GM18520 (cell line): ENCODE results near the gene DBN1.

Experiments used
- ATAC-seq: cut with Tn5 transposase; IDR thresholded peaks from one replicate; pipeline ENCODE4 v1.9.1; 2021; ENCODE audit not compliant: unreplicated experiment

Gene DBN1

DNA sequence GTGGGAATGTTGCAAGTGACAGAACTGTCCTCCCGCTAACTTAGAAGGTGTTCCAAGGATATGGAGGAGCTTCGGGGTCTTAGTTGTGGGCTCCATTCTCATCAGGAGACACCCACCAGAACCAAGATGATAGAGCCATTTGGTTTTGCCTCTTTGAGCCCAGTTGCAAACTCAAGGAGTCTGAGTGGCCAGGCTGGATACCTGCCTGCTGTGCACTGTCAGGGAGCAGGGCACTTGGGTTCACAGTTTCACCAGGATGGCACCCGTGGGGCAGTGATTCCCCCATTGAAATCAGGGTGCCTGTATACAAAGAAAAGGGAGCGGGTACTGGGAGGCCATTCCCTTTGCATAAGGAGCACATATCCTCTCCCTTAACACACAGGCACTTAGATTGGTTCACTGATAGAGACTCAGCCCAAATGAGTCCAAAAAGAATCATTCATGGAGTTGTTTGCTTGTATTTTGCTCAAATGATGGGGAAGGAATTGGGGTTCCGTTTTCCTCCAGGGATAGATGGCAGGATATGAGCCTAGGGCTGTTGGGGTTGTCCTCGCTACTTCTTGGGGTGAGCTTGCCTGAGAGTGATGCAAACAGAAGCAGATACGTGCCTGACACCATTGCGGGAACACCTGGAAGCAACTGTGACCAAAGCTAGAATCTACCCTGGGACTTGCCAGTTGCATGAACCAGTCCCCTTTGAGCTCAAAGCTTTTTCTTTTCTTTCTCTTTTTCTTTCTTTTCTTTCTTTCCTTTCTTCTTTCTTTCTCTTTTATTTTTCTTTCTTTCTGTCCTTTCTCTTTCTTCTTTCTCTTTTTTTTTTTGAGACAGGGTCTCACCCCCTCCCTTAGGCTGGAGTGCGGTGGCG is 28.1 kb downstream of the DBN1 start:
- ATAC-seq: no peak

DNA sequence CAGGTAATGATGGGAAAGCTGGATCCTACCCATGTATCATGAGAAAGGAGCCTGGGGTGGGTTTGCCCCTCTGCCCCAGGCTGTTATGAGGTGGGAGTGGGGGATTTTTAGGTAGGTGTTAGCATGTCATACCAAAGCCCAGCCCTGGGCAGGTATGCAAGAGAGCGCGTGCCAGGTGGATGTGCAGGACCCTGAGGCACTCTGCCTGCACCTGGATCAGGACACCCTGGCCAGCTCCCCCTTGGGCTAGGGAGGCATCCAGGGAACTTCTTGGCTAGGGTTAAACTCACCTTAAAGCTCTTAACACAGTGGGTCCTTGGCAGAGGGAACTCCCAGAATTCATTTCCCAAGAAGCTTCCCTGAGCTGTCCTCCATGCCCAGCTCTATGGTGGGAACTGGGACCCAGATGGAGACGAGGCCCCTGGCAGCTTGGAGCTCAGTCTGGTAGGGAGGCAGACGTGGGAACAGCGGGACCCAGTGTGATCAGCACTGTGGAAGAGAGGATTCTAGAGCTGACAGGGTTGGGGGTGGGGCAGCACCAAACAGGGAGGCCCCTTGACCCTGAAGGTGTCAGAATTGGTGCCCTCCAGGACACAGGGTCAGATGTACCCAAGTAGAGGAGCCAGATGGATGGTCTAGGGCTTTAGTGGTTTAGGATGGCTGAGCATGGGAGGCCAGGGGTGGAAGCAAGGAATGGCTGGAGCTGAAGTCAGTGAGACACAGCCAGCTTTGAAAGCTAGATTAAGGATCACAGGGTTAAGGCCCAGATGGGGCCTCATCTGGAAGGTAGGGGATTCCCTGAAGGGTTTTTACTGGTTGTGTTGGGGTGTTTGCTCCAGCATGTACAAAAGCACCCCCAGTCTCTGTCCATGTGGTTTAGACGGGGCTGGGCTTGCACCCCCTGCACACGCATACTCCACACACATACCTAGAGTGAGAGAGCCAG is 29.1 kb downstream of the DBN1 start:
- ATAC-seq: no peak

DNA sequence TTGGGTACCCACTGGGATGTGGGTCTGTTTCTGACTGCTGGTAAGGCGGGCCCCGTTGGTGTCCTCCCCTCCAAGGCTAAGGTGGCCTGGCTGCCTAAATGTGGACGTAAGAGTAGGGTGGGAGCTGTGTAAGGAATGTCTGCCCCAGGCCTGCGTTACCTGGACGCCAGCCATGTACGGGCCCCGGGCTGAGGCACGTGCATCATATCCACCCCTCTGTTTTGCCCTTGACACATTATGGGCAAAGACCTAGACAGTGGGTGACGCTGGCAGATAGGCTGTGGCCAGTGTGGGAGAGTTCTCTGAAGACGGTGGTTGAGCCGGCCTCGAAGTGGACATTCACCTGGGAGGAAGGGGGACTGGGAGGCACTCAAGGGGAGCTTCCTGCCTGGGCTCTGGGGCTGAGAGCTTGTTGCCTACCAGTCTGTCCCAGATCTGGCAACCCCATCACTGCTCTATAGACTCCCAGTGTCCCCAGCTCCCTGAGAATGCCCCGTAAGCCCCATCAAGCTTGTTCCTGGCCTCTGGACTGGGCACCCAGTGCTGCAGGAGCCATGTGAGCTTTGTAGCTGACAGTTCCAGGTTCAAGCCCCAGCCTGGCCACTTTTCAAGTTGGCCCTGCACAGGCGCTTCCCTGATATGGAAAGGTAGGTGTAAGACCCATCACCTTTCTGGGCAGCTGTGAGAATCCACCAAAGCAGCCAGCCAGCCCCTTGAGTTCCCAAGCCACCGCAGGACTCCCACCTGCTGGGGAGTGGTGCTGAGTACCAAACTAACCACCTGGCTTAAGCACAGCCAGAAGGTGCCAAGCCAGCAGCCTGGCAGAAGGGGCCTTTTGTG is 30.1 kb downstream of the DBN1 start:
- no peak for ATAC-seq

DNA sequence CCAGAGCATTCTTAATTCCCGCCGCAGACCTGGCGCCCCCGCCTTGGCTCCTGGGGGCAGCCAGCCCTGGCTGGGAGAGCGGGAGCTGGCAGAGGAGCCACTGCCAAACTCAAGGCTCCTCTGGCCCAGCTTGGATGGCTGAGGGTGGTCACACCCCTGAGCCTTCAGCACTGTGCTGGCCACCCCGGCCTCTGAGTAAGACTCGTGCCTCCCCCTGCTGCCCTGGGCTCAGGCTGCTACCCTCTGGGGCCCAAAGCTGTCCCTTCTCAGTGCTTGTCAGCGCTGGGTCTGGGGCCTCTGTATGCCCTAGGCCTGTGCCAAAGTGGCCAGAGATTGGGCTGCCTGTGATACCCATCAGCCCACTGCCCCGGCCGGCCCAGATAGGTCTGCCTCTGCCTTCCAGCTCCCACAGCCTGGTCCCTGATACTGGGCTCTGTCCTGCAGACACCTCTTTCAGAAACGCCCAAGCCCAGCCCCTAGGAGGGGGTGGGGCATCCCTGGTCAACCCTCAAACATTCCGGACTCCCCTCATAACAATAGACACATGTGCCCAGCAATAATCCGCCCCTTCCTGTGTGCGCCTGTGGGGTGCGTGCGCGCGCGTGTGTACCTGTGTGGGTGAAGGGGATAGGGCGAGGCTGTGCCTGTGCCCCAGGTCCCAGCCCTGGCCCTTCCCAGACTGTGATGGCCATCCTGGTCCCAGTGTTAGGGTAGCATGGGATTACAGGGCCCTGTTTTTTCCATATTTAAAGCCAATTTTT is 31.2 kb downstream of the DBN1 start:
- no peak for ATAC-seq

DNA sequence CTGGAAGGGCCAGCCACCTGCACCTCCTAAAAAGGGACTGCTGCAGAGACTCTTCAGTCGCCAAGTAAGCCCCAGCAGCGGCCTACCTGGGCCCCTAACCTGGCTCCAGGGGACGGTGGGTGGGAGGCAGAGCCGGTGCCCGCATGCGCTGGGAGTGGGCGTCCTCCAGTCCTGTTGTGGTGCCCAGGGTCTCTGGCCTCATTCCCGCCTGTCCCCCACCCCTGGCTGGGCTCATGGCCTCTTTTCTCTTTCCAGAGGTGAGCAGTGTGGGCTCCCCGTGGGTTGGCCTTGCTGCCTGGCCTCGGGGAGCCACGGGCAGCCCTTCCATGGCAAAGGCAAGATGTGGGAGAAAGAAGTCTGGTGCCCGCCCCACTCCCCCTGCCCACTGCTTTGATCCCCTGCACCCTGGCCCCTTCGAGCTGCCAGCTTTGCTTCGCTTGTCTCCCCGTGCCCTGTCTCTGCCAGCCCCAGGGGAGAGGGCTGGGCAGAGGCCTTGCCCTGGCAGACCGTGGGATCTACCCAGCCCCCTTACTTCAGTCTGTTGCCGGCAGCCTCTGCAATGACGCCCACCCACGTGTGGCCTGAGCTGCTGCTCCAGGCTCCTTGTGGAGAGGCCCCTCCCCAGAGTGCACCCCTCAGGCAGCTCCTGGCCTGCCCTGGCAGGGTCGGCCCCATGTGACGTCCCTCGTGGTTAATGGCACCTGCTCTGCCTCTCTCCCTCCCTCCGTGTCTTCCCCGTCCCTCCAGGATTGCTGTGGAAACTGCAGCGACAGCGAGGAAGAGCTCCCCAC is 32.2 kb downstream of the DBN1 start:
- no peak for ATAC-seq

DNA sequence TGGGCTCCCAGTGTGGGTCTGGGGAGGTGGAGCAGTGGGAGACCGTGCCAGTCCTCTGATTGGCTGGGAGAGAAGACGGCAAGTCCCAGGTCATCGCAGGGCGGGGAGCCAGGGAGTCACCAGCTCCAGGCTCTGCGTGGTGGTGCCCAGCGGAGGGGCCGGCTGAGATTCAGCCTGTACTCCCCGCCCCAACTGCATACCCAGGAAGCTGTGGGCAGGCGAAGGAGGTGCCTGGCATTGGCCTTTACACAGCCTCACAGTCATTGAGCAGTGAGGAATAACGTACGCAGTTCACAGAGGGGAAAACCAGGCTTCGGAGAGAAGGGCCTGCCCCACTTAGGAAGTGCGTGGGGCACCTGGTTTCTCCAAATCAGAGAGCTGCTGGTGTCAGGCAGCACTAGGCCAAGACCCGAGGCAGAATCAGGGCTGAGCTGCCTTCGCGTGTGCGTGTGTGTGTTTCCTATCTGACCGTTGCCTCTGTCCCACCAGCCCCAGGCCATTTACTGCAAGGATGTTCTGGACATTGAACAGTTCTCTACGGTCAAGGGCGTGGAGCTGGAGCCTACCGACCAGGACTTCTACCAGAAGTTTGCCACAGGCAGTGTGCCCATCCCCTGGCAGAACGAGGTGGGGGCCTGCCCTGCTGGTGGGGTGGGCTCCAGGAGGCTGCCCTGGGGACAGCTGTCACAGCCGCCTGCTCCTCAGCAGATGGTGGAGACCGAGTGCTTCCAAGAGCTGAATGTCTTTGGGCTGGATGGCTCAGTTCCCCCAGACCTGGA is 33.0 kb downstream of the DBN1 start:
- no peak for ATAC-seq

DNA sequence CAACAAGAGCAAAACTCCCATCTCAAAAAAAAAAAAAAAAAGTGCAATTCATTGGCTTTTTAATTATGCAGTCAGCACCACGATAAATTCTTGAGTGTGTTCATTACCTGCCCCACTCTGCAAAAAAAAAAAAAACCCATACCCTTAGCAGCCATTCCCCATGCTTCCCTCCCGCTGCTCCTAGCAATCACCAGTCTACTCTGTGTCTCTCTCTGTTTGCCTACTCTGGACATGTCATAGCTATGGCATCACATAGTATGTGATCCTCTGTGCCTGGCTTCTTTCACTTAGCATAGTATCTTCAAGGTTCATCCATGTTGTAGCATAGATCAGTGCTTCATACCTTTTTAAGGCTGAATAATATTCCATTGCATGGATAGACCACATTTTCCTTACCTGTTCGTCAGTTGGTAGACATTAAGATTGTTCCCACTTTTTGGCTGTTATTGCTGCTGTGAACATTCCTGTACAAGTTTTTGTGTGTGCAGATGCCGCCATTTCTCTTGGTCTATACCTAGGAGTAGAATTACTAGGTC is 33.8 kb downstream of the DBN1 start:
- no peak for ATAC-seq

DNA sequence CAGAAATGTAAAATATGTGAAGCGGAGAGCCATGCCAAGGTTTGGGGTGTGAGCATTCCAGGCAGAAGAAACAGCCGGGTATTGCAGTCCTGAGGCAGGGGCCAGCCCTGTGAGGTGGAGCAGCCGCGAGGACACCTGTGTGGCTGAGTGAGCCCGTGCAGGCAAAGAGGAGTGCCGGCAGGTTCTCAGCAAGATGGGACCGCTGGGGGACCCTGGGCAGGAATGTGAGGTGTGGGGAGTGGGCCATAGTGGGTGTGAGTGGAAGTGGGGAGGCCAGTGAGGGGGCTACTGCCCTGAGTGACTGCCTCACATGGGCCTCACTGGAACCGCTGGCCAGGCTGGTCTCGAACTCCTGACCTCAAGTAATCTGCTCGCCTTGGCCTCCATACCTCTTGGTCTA is 35.0 kb downstream of the DBN1 start:
- no peak for ATAC-seq

DNA sequence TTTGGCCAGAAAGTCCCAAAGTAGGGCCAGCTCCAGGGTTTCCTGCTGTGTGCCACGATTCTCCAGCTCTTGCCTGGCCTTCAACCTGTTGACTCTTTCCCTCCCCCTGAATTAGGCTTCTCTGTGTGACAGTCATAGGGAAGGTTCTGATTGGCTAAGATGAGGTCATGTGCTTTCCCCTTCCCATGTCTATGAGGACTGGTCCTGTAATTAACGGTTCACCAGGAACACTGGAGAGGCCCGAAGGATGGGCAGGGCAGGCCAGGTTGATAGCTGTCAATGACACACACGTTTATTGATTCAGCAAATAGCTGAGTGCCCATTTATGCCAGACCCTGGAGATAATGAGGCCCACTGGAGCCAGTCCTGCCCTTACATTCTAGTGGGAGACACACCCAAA is 35.8 kb downstream of the DBN1 start:
- no peak for ATAC-seq

DNA sequence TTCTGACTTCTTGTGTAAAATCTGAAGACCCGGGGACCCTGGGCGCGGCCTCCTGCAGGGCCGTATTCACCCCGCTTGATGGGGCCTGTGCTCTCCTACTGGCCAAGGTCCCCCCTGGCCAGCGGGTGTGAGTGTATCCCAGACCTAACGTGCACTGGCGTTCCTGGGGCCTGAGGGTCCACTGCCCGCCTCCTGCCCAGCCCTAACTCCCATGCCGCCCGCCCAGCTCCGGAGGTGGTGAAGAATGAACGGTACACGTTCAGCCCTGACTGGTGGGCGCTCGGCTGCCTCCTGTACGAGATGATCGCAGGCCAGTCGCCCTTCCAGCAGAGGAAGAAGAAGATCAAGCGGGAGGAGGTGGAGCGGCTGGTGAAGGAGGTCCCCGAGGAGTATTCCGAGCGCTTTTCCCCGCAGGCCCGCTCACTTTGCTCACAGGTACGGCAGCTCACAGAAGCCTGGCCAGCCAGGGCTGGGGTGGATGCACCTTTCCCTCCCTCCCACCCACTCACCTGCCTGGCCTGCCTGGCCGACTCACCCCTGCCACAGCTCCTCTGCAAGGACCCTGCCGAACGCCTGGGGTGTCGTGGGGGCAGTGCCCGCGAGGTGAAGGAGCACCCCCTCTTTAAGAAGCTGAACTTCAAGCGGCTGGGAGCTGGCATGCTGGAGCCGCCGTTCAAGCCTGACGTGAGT is 37.4 kb downstream of the DBN1 start:
- no peak for ATAC-seq

DNA sequence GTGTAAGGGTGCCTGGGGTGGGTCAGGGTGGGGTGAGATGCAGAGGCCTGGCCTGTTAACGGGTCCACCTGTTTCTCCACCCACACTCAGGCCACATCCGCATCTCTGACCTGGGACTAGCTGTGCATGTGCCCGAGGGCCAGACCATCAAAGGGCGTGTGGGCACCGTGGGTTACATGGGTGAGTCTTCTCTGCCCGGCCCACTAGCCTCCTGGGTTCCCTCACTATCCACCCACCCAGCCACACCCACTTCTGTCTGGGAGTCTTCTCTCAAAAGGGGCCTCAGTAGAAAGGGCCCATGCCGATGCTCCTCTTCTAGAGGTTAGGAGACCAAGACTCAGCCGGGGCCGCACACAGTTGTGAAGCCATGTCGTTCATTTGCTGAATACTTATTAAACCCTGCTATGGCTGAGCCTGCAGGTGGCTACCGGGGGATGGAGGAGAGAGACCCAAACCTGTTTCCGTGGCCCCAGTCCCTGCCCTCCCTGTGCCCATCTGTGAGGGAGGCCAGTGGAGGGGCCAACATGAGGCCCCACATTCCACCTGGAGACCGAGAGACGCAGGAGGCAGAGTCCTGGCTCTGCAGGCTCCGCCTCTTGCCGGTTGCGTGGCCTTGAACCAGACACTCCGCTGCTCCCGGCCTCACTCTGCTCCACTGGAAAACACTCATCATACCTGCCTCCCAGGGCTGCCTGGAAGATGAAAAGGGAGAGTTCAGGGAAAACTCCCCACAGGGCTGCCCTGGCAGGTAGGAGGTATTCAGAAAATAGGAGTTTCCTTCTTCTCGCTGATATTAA is 38.3 kb downstream of the DBN1 start:
- ATAC-seq: no peak

DNA sequence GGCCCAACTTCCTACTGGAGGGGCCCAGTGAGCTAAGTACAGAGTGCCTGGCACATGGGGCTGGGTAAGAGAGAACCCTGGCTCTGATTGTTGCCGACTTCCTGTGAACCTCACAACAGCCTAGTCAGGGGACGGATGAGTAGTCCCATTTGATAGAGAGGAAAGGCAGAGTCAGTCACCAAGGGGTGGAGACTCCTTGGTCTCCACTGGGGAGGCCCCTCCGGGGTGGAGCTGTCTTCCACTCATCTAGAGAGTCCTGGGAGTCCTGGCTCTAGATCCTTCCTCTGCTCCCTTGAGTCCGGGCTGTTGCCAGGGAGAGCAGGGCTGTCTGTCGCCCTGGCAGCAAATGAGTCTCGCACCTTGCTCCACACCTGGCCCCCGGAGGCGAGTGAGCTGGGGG is 39.0 kb downstream of the DBN1 start:
- no peak for ATAC-seq

DNA sequence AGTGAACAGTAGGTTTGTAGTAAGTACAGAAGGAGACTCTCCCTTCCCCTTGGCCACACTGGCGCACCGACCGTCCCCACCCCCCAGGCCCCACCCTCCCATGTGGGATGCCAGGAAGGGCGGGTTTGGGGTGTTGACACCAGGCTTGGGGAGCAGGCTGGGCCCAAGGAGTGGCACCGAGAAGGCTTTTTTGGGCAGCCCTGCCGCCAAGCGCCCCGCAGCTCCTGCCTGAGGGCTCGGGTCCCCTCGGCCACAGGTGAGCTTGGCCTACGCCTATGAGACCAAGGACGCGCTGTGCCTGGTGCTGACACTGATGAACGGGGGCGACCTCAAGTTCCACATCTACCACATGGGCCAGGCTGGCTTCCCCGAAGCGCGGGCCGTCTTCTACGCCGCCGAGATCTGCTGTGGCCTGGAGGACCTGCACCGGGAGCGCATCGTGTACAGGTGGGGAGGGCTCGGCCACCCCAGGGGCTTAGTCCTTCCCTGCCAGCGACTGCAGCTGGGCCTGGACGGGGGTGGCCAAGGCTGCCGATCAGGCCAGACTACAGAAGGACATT is 39.7 kb downstream of the DBN1 start:
- ATAC-seq: no peak

DNA sequence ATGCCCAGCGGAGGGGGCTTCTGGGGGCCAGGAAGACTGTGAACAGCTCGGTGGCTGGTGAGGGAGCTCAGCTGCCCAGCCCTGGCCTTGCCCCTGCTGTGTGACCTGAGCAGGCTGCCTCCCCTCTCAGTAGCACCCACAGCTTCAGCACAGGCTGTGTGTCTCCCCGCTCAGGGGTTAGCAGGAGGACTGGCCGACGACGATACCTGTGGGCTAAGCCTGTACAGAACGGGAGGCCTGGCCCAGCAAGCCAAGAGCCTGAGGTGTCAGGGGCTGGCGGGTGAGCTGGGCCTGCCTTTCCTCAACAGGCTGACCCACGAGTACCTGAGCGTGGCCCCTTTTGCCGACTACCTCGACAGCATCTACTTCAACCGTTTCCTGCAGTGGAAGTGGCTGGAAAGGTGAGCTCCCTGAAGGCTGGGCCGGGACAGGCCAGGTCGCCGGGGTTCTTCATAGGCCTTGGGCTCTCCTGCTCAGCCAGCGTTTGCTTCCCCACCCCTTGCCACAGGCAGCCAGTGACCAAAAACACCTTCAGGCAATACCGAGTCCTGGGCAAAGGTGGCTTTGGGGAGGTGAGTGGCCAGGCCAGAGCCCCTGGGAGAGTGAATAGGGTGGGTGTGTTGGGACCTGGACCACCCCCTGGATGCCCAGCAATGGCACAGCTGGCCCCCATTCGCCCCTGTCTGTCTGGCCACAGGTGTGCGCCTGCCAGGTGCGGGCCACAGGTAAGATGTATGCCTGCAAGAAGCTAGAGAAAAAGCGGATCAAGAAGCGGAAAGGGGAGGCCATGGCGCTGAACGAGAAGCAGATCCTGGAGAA is 40.4 kb downstream of the DBN1 start:
- ATAC-seq: no peak

DNA sequence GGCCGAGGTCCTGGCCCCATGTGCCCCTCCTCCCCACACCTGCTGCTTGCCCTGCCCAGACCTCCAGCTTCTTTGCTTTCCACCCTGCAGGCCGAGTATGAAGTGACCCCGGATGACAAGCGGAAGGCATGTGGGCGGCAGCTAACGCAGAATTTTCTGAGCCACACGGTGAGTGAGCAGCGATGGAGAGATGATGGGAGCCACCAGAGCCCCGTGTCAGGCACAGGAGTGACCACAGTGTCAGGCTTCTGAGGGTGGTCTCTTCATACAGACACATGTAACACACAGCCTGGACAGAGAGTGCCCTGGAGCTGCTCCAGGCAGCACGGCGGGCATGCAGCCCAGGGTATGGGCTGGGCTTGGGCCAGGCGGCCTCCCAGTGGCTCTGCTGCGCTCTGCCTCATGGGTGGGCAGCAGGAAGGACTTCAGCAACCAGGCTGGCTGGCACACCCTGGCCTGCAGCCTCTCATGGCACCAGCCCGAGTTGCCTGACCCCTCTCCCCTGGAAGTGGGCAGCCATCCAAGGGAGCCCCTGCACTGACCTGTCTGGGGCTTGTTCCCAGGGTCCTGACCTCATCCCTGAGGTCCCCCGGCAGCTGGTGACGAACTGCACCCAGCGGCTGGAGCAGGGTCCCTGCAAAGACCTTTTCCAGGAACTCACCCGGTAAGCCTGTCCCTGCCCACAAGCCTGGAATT is 41.1 kb downstream of the DBN1 start:
- no peak for ATAC-seq
